Chondrocyte (in vitro differentiated cells): Measurements from ENCODE around the gene MYOF. TPM values are rescaled to one million over a fixed set of nuclear protein-coding genes. Genes with fewer than 3 reads are reported as not detected.

Experiments used
- DNase-seq: peaks from one replicate; pipeline ENCODE4 v3.0.0; 2021; ENCODE audit warnings: mixed read lengths, low spot score
- H3K27ac Mint-ChIP-seq: one replicate; pipeline ENCODE4 v1.8.0; 2021; ENCODE audit warnings: mild to moderate bottlenecking, moderate library complexity, mixed read lengths; ENCODE audit not compliant: unreplicated experiment
- H3K27me3 Mint-ChIP-seq: 2 replicates; pipeline ENCODE4 v1.8.0; 2021; ENCODE audit warnings: low read depth, mixed read lengths
- H3K36me3 Mint-ChIP-seq: 2 replicates; pipeline ENCODE4 v1.8.0; 2021; ENCODE audit warnings: low read depth, mixed read lengths
- H3K4me1 Mint-ChIP-seq: 2 replicates; pipeline ENCODE4 v1.8.0; 2021; ENCODE audit warnings: low read depth, mild to moderate bottlenecking, mixed read lengths
- H3K4me3 Mint-ChIP-seq: one replicate; pipeline ENCODE4 v1.8.0; 2021; ENCODE audit warnings: mild to moderate bottlenecking, moderate library complexity, mixed read lengths; ENCODE audit not compliant: unreplicated experiment
- H3K9me3 Mint-ChIP-seq: 2 replicates; pipeline ENCODE4 v1.8.0; 2021; ENCODE audit warnings: low read depth, mixed read lengths
- CTCF ChIP-seq: fragments of 200-600 bp; sonication (generic); IDR thresholded peaks from 2 replicates; pipeline ENCODE4 v1.5.0; 2021; ENCODE audit warnings: antibody characterized with exemption, mild to moderate bottlenecking, moderate library complexity
- total RNA-seq: library from RNA; stranded (reverse); gene quantifications from 3 replicates; pipeline ENCODE4 v1.2.1, GENCODE V29; 2021

The MYOF gene
- total RNA-seq, 1 donor from 2014 or later: 526 TPM

- H3K4me1 Mint-ChIP-seq: peaks cover 97% of the 10 kb centered on the region
- no peaks in the 10 kb centered on the region for H3K9me3 Mint-ChIP-seq
- H3K4me3 Mint-ChIP-seq: no peak overlapping the region
- H3K36me3 Mint-ChIP-seq: peaks cover 6% of the 10 kb centered on the region
- H3K27ac Mint-ChIP-seq: peak overlapping the region; percentile 100
- no peak for DNase-seq
- no peaks in the 10 kb centered on the region for H3K27me3 Mint-ChIP-seq
- no peak for TF ChIP-seq CTCF
Observed at GRCh38 chr10:93461807-93462178, 20.3 kb downstream of the MYOF start.

- H3K4me3 Mint-ChIP-seq: no peak overlapping the region
- DNase-seq: no peak
Observed at GRCh38 chr10:93461109-93461806, 20.9 kb downstream of the MYOF start.

GRCh38 chr10:93459466-93459865, 22.7 kb downstream of the MYOF start:
- Mint-ChIP-seq H3K9me3 (no peaks in the 10 kb centered on the region), H3K27ac (peak overlapping the region; percentile 100), H3K4me1 (peaks cover 86% of the 10 kb centered on the region), H3K36me3 (peaks cover 18% of the 10 kb centered on the region), H3K27me3 (no peaks in the 10 kb centered on the region), H3K4me3 (peak overlapping the region; percentile 58)
- no peak for TF ChIP-seq CTCF
- DNase-seq: no peak

More at GRCh38 chr10:93461109-93461806, 20.9 kb downstream of the MYOF start:
- peak overlapping the region; percentile 100 for H3K27ac Mint-ChIP-seq
- H3K4me1 Mint-ChIP-seq: peaks cover 97% of the 10 kb centered on the region
- no peaks in the 10 kb centered on the region for H3K9me3 Mint-ChIP-seq
- no peaks in the 10 kb centered on the region for H3K27me3 Mint-ChIP-seq
- no peak for TF ChIP-seq CTCF
- peaks cover 11% of the 10 kb centered on the region for H3K36me3 Mint-ChIP-seq

DNA sequence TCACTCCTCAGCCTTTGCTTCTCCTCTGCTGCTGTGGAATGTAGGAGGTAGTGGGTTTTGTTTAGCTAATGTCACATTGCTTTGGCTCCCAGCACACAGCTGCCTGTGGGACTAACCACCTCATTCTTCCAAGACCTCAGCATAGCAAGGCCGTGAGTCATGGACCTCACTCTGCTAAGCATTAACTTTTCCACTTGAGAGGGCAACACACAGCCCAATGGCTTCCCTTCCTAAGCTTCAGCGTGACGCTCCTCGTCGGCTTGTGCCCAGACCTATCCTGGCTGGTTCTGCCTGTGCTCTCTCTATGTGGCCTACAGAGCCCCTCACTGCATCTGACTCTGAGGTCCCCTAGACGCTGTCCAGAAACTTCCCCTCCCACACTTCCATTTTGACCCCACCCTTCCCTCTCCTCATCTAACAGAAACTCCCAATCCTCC, 23.3 kb downstream of the MYOF start:
- peaks cover 80% of the 10 kb centered on the region for H3K4me1 Mint-ChIP-seq
- H3K27ac Mint-ChIP-seq: peak overlapping the region; percentile 100
- TF ChIP-seq CTCF: no peak
- DNase-seq: peak; percentile 94
- peak overlapping the region; percentile 58 for H3K4me3 Mint-ChIP-seq
- no peaks in the 10 kb centered on the region for H3K9me3 Mint-ChIP-seq
- no peaks in the 10 kb centered on the region for H3K27me3 Mint-ChIP-seq
- H3K36me3 Mint-ChIP-seq: peaks cover 20% of the 10 kb centered on the region

DNA sequence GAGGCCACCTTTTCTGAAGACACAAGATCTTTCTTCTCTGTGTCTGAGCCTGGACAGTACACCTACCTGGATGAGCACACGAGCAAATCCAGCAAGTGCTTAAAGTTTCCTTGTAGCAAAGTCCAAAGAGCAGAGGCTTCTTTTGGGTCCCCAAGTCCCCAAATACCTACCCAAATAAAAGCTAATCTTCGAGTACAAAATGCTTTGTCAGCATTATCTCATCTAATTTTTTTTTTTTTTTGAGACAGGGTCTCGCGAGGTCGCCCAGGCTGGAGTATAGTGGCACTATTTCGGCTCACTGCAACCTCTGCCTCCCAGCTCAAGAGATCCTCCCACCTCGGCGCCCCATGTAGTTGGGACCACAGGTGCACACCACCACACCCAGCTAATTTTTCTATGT, 24.6 kb downstream of the MYOF start:
- Mint-ChIP-seq H3K4me1 (peaks cover 70% of the 10 kb centered on the region), H3K36me3 (peaks cover 23% of the 10 kb centered on the region), H3K27me3 (no peaks in the 10 kb centered on the region), H3K27ac (peak overlapping the region; percentile 100), H3K9me3 (no peaks in the 10 kb centered on the region), H3K4me3 (no peak overlapping the region)
- no peak for DNase-seq
- TF ChIP-seq CTCF: no peak
